ENCODE measurements around the gene LCE5A. TPM values are rescaled to one million over a fixed set of nuclear protein-coding genes. Genes with fewer than 3 reads are reported as not detected.

The LCE5A gene
- not detected for polyA plus RNA-seq (2013, experiment 1 of 2)
- polyA plus RNA-seq (2013, experiment 2 of 2) = not detected

- Histone ChIP-seq H2BK15ac (replicated peaks; ENCODE audit: low read depth) (no peak within 1 kb of the TSS), H3K4me1 (ENCODE audit: control insufficient read depth, low read depth, low read length) (no peaks in the 10 kb centered on the region), H3K23ac (ENCODE audit: low read length) (no peak within 1 kb of the TSS), H3K79me1 (ENCODE audit: low read length) (no peaks in the 10 kb centered on the region), H2AK5ac (ENCODE audit: low read length) (no peak within 1 kb of the TSS), H4K8ac (ENCODE audit: low read depth, low read length) (no peak within 1 kb of the TSS), H3K79me2 (ENCODE audit: control insufficient read depth, insufficient read depth, low read length) (no peaks in the 10 kb centered on the region), H3K4me3 (ENCODE audit: low read length) (no peak within 1 kb of the TSS), H4K5ac (ENCODE audit: low read length) (no peak within 1 kb of the TSS), H3K18ac (ENCODE audit: low read length) (no peak within 1 kb of the TSS), H2BK5ac (ENCODE audit: low read length) (no peak within 1 kb of the TSS), H3K9ac (ENCODE audit: low read length) (no peak within 1 kb of the TSS), H3K4me2 (ENCODE audit: low read length) (no peak within 1 kb of the TSS), H3K27me3 (ENCODE audit: insufficient read depth, low read length, poor library complexity) (no peaks in the 10 kb centered on the region), H3K56ac (ENCODE audit: low read length) (no peak within 1 kb of the TSS), H3K27ac (ENCODE audit: low read depth, low read length) (no peak within 1 kb of the TSS), H2BK120ac (ENCODE audit: low read depth, low read length) (no peak within 1 kb of the TSS), H3K36me3 (ENCODE audit: control insufficient read depth, insufficient read depth, low read length) (no peaks in the 10 kb centered on the region), H3K4ac (ENCODE audit: low read depth, low read length) (no peak within 1 kb of the TSS)
- no peak for DNase-seq
- WGBS (ENCODE audit: extremely low coverage, insufficient coverage, low lambda C conversion rate) = no CpG with 5 or more reads among the region's 3 CpGs
These were observed at the start of gene LCE5A for GRCh38 chr1:152510503-152510902. TSS of gene LCE5A (plus strand) at chr1:152510803. CDS start at chr1:152511535, 732 bp downstream.

- H3K79me1 ChIP-seq (ENCODE audit: low read length) = no peaks in the 10 kb centered on the region
- WGBS (ENCODE audit: extremely low coverage, insufficient coverage, low lambda C conversion rate) = no CpG with 5 or more reads among the region's 6 CpGs
- DNase-seq = peak; percentile 57
These were observed 49.1 kb upstream of the LCE5A start for GRCh38 chr1:152461544-152461943.

GRCh38 chr1:152462636-152463035, 48.0 kb upstream of the LCE5A start:
- Histone ChIP-seq H3K4me2 (ENCODE audit: low read length) (no peak overlapping the region), H3K27me3 (ENCODE audit: insufficient read depth, low read length, poor library complexity) (no peaks in the 10 kb centered on the region), H3K4me3 (ENCODE audit: low read length) (no peak overlapping the region), H3K36me3 (ENCODE audit: control insufficient read depth, insufficient read depth, low read length) (no peaks in the 10 kb centered on the region), H3K9ac (ENCODE audit: low read length) (no peak overlapping the region), H3K23ac (ENCODE audit: low read length) (no peak overlapping the region), H4K5ac (ENCODE audit: low read length) (no peak overlapping the region), H3K4ac (ENCODE audit: low read depth, low read length) (no peak overlapping the region), H2BK5ac (ENCODE audit: low read length) (no peak overlapping the region), H3K79me1 (ENCODE audit: low read length) (no peaks in the 10 kb centered on the region), H2BK120ac (ENCODE audit: low read depth, low read length) (no peak overlapping the region), H3K79me2 (ENCODE audit: control insufficient read depth, insufficient read depth, low read length) (no peaks in the 10 kb centered on the region), H2AK5ac (ENCODE audit: low read length) (no peak overlapping the region), H3K18ac (ENCODE audit: low read length) (no peak overlapping the region), H3K27ac (ENCODE audit: low read depth, low read length) (no peak overlapping the region), H3K56ac (ENCODE audit: low read length) (no peak overlapping the region), H2BK15ac (replicated peaks; ENCODE audit: low read depth) (no peak overlapping the region), H3K4me1 (ENCODE audit: control insufficient read depth, low read depth, low read length) (no peaks in the 10 kb centered on the region), H4K8ac (ENCODE audit: low read depth, low read length) (no peak overlapping the region)
- no CpG with 5 or more reads among the region's 26 CpGs for WGBS (ENCODE audit: extremely low coverage, insufficient coverage, low lambda C conversion rate)
- DNase-seq = no peak

More at GRCh38 chr1:152461544-152461943, 49.1 kb upstream of the LCE5A start:
- no peak overlapping the region for H3K4me2 ChIP-seq (ENCODE audit: low read length)
- no peak overlapping the region for H4K5ac ChIP-seq (ENCODE audit: low read length)
- H3K4ac ChIP-seq (ENCODE audit: low read depth, low read length) = no peak overlapping the region
- no peaks in the 10 kb centered on the region for H3K27me3 ChIP-seq (ENCODE audit: insufficient read depth, low read length, poor library complexity)
- no peaks in the 10 kb centered on the region for H3K79me2 ChIP-seq (ENCODE audit: control insufficient read depth, insufficient read depth, low read length)
- no peak overlapping the region for H3K18ac ChIP-seq (ENCODE audit: low read length)
- H3K36me3 ChIP-seq (ENCODE audit: control insufficient read depth, insufficient read depth, low read length) = no peaks in the 10 kb centered on the region
- no peaks in the 10 kb centered on the region for H3K4me1 ChIP-seq (ENCODE audit: control insufficient read depth, low read depth, low read length)
- no peak overlapping the region for H3K9ac ChIP-seq (ENCODE audit: low read length)
- no peak overlapping the region for H3K56ac ChIP-seq (ENCODE audit: low read length)
- H2AK5ac ChIP-seq (ENCODE audit: low read length) = no peak overlapping the region
- no peak overlapping the region for H3K4me3 ChIP-seq (ENCODE audit: low read length)
- H2BK120ac ChIP-seq (ENCODE audit: low read depth, low read length) = no peak overlapping the region
- H4K8ac ChIP-seq (ENCODE audit: low read depth, low read length) = no peak overlapping the region
- no peak overlapping the region for H3K27ac ChIP-seq (ENCODE audit: low read depth, low read length)
- H3K23ac ChIP-seq (ENCODE audit: low read length) = no peak overlapping the region
- H2BK5ac ChIP-seq (ENCODE audit: low read length) = no peak overlapping the region
- H2BK15ac ChIP-seq (replicated peaks; ENCODE audit: low read depth) = no peak overlapping the region

GRCh38 chr1:152466217-152466616, 44.4 kb upstream of the LCE5A start:
- no peak overlapping the region for H4K8ac ChIP-seq (ENCODE audit: low read depth, low read length)
- no peak overlapping the region for H4K5ac ChIP-seq (ENCODE audit: low read length)
- H3K4ac ChIP-seq (ENCODE audit: low read depth, low read length) = no peak overlapping the region
- H3K4me2 ChIP-seq (ENCODE audit: low read length) = no peak overlapping the region
- no peak overlapping the region for H2BK15ac ChIP-seq (replicated peaks; ENCODE audit: low read depth)
- no peak for DNase-seq
- H2BK5ac ChIP-seq (ENCODE audit: low read length) = no peak overlapping the region
- H3K56ac ChIP-seq (ENCODE audit: low read length) = no peak overlapping the region
- H2AK5ac ChIP-seq (ENCODE audit: low read length) = no peak overlapping the region
- no peak overlapping the region for H3K4me3 ChIP-seq (ENCODE audit: low read length)
- H3K27me3 ChIP-seq (ENCODE audit: insufficient read depth, low read length, poor library complexity) = no peaks in the 10 kb centered on the region
- no peak overlapping the region for H3K23ac ChIP-seq (ENCODE audit: low read length)
- H3K18ac ChIP-seq (ENCODE audit: low read length) = no peak overlapping the region
- whole genome bisulfite sequencing (ENCODE audit: extremely low coverage, insufficient coverage, low lambda C conversion rate) = no CpG with 5 or more reads among the region's 1 CpG
- no peaks in the 10 kb centered on the region for H3K4me1 ChIP-seq (ENCODE audit: control insufficient read depth, low read depth, low read length)
- no peaks in the 10 kb centered on the region for H3K79me1 ChIP-seq (ENCODE audit: low read length)
- no peaks in the 10 kb centered on the region for H3K36me3 ChIP-seq (ENCODE audit: control insufficient read depth, insufficient read depth, low read length)
- no peaks in the 10 kb centered on the region for H3K79me2 ChIP-seq (ENCODE audit: control insufficient read depth, insufficient read depth, low read length)
- no peak overlapping the region for H3K27ac ChIP-seq (ENCODE audit: low read depth, low read length)
- H2BK120ac ChIP-seq (ENCODE audit: low read depth, low read length) = no peak overlapping the region
- H3K9ac ChIP-seq (ENCODE audit: low read length) = no peak overlapping the region

- H2BK15ac ChIP-seq (replicated peaks; ENCODE audit: low read depth) = no peak overlapping the region
- H3K18ac ChIP-seq (ENCODE audit: low read length) = no peak overlapping the region
- no peak overlapping the region for H4K8ac ChIP-seq (ENCODE audit: low read depth, low read length)
- no peaks in the 10 kb centered on the region for H3K79me1 ChIP-seq (ENCODE audit: low read length)
- no peak overlapping the region for H2BK120ac ChIP-seq (ENCODE audit: low read depth, low read length)
- H2BK5ac ChIP-seq (ENCODE audit: low read length) = no peak overlapping the region
- H3K23ac ChIP-seq (ENCODE audit: low read length) = no peak overlapping the region
- H3K4me1 ChIP-seq (ENCODE audit: control insufficient read depth, low read depth, low read length) = no peaks in the 10 kb centered on the region
- no CpG with 5 or more reads among the region's 4 CpGs for WGBS (ENCODE audit: extremely low coverage, insufficient coverage, low lambda C conversion rate)
- no peak overlapping the region for H3K27ac ChIP-seq (ENCODE audit: low read depth, low read length)
- DNase-seq = no peak
- H3K4me3 ChIP-seq (ENCODE audit: low read length) = no peak overlapping the region
- H3K36me3 ChIP-seq (ENCODE audit: control insufficient read depth, insufficient read depth, low read length) = no peaks in the 10 kb centered on the region
- no peak overlapping the region for H3K4ac ChIP-seq (ENCODE audit: low read depth, low read length)
- no peak overlapping the region for H4K5ac ChIP-seq (ENCODE audit: low read length)
- no peak overlapping the region for H3K56ac ChIP-seq (ENCODE audit: low read length)
- no peak overlapping the region for H2AK5ac ChIP-seq (ENCODE audit: low read length)
- no peaks in the 10 kb centered on the region for H3K79me2 ChIP-seq (ENCODE audit: control insufficient read depth, insufficient read depth, low read length)
- H3K4me2 ChIP-seq (ENCODE audit: low read length) = no peak overlapping the region
- H3K9ac ChIP-seq (ENCODE audit: low read length) = no peak overlapping the region
- H3K27me3 ChIP-seq (ENCODE audit: insufficient read depth, low read length, poor library complexity) = no peaks in the 10 kb centered on the region
These were observed 36.6 kb upstream of the LCE5A start for GRCh38 chr1:152473887-152474537.
